Ramos (cell line): ENCODE measurements around the gene AP1S1.

Source experiments
- in situ Hi-C: fragments of 300-500 bp; cut with MboI; formaldehyde crosslinking; loops from one replicate; pipeline ENCODE4 v1.14.3; 2022; ENCODE audit warnings: low sequenced_read_pairs; ENCODE audit not compliant: unreplicated experiment

AP1S1 gene

DNA sequence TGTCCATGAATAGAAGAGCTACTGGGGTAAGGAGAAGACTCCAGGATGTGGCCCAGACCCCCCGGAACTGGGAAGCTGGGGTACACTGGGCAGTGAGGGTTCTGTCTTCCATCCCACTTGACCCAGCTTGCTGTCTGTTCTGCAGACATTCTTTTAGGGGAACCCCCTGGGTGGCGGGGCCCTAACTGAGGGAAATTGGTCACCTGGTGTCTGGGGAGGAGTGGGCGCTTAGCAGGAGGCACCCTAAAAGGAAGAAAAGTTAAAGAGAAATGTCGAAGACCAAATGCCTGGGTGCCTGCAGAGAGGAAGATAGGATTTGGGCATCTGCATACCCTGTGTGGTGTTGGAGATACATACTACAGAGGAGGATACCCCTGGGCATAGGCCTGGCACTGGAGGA is 1.0 kb downstream of the AP1S1 start:
- in situ Hi-C loops, result no loop called here

DNA sequence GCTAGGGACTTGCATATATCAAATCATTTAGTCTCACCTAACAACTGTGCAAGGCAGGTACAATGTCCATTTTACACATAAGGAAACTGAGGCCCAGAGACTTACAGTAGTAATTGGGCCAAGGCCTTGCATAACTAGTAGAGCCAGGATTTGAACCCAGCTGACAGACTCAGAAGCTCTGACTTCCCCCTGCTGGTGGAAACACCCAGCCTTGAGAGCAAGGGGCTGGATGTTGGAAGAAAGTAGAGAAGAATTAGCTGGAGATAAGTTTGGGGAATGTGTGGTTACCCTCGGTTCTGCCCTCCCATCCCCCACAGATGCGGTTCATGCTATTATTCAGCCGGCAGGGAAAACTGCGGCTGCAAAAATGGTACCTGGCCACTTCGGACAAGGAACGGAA is 2.0 kb downstream of the AP1S1 start:
- in situ Hi-C loops, result no loop called here

DNA sequence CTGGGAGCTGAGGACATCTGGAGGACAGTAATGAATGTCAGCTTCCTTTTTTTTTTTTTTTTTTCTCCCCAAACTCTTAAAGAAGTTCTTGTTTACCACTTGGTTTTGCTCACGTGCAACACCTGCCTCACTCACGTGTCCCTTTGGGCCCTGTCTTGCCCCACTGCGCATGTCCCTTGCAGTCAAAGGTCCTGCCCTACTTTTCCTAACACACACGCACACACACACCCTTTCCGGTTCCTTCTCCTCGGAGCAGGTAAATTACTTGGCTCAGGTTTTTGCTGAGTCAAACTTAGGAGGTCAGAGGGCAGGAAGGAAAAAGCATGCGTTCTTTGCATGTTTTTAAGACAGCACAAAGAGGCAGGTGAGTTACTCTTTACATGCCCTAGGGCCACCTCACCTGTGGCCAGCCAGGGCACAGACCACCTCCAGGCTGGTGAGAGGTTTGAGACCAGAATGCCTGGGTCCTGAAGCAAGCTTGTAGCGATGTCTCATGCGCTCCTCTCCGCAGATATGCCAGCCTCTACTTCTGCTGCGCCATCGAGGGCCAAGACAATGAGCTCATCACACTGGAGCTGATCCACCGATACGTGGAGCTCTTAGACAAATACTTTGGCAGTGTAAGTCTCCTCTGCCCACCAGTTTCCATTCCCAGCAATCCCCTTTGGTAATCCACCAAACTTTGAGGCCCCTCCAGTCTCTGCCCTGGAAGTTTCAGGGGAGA is 2.8 kb downstream of the AP1S1 start:
- in situ Hi-C loops, result no loop called here

DNA sequence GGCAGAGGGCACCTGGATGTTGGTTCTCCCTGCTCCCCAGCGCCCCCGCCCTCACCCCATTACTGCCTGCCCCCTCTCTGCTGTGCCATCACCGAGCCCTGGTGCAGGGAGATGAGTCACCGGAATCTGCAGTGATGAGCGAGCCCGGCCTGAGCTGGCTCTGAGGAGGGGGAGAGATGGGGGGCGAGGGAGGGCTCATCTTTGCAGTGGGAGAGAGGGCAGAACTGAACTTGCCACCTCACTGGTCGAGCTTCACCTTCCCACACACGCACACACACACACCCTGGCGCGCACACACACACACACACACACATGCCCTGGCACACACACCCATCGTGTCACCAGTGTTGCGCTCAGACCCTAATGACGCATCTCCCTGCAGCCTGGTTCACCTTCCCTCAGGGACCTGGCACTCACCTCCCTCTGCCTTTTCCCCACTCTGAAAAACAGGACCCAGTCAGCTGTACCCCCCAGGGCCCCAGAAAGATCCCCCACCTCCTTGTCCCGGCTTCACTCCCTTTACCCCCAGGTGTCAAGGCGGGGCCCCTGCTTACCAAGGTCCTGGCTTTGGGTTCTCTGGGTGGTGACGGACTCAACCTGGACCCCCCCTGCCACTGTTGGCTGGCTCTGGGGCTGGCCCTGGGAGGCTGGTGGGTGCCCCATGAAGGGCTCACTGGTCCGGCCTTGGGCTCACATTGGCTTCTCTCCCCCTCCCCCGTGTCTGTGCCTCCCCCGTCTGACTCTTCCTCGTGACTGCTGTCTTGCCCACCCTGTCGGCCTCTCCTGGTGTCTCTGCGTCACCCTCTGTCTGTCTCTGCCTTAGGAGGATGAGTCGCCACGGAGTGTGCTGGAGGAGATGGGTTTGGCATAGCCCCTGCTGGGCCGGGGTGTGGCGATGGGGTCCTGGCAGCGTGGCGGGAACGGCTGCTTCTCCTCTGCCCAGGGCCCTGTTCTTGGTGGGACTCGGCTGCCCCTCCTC is 5.7 kb downstream of the AP1S1 start:
- in situ Hi-C loops, result no loop called here

DNA sequence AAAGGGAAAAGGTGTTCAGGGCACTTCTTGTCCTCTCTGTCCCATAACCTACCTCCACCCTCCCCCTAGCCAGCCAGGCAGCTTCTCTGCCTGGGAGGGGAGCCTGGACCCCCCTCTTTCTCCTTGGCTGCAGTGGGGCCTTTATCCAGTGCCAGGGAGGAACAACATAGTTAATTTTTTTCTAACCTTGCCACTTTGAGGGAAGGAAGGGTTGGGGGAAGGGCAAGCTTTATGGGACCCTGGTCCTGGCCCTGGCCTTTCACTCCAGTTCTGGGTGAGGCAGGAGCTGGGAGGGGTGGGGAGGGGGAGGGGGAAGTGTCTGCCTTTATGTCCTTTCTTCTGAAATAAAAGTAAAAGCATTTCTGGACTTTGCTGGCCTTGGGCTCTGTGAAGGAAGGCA is 6.6 kb downstream of the AP1S1 start:
- in situ Hi-C loops, result no loop called here

DNA sequence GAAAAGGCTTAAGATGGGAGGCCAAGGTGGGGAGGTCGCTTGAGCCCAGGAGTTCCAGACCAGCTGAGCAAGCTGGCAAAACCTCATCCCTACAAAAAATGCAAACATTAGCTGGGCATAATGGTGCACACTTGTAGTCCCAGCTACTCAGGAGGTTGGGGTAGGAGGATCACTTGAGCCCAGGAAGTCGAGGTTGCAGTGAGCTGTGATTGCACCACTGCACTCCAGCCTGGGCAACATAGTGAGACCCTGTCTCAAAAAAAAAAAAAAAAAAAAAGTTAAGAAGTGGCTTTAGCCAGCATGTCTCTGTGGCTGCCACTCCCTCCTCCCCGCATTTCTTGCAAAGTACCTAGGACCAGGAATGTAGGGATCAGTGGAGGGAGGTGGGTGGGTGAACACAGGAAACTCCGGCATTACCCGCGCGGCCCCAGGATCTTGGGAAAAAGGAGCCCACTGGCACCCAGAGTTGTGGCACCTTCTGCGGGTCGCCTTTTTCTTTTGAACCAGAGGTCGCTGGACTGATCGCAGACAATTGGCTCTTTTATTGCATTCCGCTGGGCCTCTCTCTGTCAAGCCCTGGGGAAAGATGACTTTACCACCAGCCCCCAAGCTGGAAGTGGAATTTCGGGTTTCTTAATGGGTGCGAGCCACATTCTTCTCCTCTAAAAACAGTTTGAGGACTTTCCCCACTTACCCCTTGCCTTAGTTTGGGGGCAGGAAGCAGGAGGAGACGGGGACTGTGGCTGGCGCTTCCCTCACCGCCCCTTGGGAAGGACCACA is 7.6 kb downstream of the AP1S1 start:
- in situ Hi-C loops, result no loop called here

DNA sequence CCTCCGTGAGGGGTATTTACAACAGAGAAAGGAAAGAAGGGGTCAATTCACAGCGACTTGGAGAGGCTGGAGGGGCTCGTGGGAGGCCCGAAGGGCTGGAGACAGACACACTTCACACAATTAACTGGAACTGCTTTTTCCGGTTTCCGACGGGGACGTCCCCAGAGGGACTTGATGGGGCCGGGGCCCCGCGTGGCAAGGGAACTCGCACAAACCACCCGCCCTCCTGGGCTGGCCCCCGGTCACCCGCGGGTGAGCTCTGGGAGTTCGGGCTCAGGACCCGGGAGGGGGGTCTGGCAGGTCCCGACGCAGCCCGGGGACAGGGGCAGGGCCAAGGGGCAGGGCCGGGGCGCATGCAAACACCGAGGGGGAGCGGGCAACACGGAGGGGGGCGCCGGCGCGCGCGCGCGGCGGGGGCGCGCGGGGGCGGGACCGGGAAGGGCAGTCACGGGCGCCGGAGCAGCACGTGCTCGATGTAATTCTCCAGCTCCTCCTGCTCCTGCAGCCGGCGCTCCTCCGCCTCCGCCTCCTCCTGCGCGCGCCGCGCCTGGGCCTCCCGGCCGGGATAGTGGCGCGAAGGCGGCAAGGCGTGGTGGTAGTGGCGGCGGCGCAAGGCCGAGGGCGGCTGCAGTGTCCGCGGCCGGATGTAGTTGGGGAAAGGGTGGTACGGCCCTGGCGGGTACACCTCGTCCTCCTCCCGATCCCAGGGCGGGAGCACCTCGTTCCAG is 8.4 kb downstream of the AP1S1 start:
- in situ Hi-C loops, result no loop called here

DNA sequence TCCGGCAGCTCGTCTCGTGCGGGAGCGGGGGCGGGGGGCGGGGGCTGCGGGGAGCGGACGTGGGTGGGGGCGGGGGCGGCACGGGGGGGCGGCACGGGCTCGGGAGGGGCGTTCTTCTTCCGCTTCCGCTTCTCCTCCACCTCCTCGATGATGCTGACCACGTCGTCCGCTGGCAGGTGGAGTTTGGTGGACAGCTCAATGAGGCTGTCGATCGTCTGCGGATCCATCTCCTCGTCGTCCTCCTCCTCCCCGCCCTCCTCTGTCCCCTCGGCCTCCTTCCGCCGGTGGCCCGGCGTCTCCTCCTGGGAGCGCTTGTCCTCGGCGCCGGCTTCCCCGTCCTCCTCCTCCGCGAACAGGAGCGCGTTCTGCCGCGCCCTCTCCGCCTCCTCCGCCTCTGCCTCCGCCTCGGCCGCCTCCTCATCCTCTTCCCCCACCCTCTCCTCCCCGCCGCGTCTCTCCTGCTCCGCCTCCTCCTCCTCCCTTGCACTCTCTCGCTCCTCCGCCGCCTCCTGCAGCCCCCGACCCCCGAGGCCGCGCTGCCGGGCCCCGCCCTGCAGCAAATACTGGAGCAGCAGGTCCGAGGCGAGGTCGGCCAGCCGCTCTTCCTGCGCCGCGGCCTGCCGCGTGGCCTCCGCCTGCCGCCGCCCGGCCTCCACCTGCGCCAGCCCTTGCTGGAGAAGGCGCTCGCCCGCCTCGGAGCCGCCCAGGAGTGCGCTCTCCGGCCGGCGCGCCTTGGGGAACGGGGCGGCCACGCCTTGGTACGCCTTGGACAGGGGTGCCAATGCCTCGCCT is 9.2 kb downstream of the AP1S1 start:
- in situ Hi-C loops, result no loop called here

DNA sequence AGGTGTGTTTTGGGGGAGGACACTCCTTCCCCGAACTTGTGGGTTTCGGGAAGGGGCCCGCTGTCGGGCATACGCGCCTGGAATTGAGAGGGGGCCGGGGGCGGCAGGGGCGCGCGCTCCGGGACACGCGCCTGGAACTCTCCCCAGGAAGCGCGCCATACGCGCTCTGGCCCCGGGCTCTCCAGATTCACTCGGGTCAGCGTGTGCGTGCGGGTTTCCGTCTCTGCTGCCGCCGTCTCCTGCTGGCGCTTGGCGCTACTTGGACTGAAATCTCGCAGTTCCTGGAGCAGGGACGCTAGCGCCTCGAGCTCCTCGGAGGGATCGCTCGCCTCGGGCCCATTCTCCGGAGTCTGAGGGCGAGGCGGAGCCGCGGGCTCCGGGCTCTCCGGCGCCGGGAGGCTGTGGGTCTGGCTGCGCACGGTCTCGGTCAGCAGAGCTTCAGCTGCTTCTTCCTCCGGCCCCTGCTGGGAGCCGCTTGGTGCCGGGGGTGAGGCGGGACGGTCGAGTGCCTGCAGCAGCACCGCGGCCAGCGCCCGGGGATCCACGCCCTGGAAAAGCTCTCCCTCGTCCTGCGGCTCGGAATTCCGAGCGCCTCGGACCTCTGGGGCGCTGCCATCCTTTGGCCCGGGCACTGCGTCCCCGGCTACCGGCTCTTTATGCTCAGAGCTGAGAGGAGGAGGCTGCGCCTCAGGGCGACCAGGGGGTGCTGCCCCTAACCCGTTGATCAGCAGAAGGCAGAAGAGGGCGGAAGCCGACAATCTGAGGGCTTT is 10.0 kb downstream of the AP1S1 start:
- in situ Hi-C loops, result no loop called here

DNA sequence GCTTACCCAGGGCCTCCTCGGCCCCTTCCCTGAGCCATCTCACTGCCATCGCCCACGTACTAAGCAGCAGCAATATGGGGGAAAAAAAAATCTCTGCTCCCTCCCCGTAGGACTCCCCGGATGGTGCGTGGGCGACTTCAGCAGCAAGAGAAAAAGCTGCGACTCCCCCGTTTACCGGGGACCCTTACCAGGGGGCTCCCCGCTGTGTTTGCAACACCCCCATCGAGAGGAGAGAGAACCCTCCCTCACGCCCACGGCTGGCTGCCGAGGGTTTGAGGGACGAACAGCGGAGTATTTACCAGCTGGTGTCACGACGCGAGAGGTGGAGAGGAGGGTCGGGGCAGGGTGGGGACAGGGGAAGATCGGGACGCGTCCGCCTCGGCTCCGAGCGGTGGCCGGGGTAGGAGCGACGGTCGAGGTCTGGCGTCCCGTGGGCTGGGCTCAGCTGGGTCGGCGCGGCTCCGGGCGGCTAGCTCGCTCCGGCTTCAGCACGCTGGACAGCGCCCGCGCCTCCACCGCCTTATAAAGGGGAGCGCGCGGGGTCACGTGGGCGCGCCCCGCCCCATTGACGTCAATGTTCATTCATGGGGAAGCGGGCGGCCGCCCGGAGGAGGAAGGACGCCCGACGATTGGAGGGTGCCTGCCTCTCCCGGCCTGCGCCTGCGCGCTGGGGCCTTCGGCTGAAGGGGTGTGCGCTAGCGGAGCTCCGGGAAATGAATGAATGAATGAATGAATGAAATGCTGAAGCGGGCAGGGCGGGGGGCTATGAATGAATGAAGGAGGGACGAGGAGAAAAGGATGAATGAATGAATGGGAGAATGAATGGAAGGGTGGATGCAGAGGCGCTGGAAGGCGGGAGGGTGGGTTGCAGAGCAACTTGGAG is 11.0 kb downstream of the AP1S1 start, which contains the start of gene VGF:
Gene VGF, minus strand, starts transcription at position 495 of the 883 bp plus-strand sequence. CDS start 726 bp downstream, outside the sequence.
- in situ Hi-C loops, result no loop called here

DNA sequence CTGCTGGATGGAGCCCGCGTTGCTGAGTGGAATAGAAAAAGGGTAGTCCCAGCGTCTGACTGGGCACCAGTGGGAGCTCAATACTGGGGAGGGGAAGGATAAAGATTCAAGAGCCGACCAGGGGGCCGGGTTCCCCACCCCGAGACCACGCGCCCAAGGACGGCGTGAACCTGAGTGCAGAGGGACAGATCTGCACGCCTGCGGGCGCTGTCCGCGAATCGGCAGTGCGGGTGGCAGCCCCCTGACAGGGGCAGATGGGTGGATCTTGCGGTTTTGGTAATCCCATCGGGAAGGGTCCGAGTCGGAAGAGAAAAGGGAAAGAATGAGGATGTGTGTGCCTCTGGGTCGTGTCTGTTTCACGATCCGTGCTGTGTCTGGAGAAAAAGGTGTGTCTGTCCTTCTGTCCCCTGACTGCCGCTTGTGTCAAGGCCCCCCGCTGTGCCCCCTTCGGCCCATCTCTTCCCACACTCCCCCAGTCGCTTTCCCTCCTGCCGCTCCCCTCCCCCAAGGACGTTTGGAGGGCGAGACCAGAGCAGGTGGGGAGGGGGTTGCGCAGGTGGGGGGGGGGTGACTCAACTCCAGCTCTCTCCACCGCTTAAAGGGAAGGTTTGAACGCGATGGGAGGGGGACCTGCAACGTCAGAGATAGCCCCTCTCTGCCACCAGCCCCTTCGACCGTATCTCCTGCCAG is 11.8 kb downstream of the AP1S1 start:
- in situ Hi-C loops, result no loop called here

DNA sequence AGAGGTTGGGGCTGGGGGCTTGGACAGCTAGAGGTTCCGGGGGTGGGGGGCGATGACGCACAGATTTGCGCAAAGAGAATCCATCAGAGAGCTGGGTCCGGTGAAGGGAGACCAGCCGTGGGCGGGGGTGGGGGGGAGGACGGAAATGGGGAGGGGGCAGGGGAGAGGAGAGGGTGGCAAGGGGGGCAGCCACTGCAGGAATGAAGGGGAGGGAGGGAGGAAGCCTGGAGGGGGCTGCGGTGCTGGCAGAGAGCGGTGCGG is 12.3 kb downstream of the AP1S1 start:
- in situ Hi-C loops, result no loop called here

DNA sequence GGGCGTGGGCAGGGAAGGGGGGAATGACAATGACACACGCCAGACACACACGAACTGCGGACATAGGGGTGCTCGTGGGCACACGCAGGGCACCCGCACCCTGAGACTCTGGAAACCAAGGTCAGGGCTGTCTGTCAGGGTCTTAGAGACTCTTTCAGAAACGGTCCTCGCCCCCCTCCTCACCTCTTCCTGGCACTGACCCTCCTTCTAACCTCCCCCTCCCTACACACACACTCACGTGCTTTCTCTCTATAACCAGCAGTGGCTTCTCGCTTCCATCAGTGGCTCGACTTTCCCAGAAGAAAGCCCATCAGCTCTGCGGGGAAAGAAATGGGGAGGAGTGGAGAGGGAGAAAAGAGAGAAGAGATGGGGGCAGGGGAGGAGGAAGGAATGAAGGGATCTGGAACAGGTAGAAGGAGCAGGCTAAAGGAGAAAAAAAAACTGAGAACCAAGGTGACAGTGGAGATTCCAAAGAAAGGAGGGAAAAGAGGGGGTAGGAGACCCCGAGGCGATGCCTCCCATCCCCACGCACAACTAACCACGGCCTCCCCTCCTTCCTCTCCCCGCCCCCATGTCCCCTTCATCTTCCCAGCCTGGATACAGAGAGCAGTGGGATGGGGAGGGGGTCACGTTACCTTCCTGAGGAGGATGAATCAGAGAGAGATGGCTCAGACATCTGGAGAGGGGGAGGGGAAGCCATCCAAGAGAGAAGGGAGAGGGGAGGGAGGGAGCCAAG is 12.8 kb downstream of the AP1S1 start:
- in situ Hi-C loops, result no loop called here

DNA sequence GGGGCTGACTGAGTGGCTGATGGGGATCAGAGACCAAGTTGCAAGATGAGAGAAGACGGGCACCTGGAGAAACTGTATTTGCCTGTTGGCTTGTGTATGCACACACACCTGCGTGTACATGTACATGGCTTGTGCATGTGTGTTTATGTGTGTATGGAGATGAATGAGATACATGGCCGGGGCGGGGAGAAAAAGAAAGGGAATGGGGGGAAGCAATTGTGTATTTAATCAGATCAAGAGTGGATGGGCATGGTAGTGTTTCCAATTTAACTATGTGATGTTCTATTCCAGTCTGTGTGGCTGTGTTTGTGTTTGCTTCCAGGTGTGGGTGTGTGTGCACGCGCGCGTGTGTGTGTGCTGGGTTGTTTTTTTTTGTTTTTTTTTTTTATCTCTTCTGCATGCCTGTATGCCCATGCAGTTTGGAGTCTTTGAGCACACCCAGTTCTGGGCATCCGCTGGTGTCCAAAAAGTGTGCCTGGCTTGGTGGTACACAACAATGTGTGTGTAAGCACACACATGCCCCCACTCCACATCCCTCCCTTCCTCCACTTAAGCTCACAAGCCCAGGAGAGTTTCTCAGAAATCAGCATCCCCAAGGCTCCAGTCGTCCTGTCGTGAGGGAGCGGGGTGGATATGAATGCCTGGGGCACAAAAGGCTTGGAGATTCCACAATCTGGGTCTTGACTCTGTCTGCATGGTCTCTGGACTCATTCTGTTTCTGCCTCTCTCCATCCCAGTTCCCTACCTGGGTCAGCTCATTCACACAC is 13.6 kb downstream of the AP1S1 start:
- in situ Hi-C loops, result no loop called here

DNA sequence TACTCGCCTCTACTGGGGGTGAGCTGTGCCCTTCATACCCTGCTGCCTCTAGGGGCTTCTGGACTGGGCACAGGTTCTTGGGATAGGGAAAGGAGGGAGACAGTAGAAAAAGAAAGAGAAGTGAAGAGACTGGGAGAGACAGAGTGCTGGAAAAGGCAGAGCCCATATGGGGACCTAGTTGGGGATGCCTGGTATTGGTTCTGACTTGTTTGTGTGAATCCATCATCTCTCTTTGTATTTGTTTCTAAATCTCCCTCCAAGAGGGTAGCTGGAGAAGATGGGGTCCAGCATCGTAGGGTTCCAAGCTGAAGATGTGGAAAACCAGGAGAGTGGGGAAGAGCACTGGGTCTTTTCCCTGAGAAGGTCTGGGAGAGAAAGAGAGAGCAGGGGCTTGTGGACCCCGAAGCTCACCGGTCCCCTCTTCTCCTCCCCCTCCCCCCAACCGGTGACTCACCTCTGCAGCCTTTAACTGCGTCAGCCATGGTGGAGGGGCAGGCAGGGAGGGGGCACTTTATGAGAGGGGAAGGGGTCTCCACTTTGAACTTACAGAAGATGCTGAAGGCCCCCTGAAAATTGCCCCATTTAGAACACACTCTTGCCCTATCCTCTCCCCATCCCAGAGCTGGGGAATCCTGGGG is 14.3 kb downstream of the AP1S1 start:
- in situ Hi-C loops, result no loop called here
